ENCODE results near the gene RSU1.
"Not testable (repeated sequence)": the region's sequence is repeated elsewhere in the genome, so short reads cannot be mapped to it uniquely, and the experiment has no call there.

The RSU1 gene

DNA sequence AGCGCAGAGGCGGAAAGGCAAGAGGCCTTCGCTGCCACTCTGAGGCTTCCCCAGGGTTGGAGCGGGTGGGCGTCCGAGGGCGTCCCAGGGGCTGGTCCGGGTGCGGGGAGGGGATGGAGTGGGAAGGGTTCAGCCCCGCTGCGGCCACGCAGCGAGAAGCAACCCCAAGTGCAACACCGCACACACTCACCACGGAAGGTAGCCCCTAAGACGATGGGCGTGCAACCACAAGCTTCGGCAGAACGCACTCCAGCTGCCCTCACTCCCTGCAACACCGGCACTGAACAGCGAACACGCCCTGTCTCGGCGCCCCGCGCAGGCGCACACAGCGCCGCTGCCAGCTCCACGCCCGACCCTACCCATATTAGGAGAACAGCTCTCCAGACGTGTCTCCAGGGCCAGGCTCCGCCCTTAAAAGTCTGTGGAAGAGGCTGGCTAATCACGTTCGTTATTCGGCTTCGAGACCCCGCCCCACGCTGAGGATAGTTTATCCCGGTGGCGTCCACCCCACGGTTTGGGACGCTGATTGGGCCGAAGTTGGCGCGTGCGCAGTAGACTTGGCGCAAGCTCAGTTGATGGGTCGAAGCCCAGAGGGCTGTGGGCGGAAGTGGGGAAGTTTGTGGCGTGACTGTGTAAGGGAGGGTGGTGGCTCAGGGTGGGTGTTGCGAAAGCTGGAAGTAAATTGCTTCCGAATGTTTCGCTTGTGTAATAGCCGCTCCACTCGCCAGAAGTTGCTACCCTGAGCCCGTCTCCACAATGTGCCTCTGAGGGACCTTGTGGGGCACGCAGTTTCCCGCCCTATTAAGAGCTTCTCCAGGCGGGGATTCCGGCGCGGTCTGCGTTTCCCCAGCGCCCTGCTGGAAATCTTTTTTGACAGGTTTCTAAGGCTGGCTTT is at the start of gene RSU1:
TSS of gene RSU1 (minus strand) at position 300 of the 895 bp plus-strand sequence. CDS start 343 bp downstream, outside the sequence.
- DNase-seq, result peak; percentile 99 to 100

DNA sequence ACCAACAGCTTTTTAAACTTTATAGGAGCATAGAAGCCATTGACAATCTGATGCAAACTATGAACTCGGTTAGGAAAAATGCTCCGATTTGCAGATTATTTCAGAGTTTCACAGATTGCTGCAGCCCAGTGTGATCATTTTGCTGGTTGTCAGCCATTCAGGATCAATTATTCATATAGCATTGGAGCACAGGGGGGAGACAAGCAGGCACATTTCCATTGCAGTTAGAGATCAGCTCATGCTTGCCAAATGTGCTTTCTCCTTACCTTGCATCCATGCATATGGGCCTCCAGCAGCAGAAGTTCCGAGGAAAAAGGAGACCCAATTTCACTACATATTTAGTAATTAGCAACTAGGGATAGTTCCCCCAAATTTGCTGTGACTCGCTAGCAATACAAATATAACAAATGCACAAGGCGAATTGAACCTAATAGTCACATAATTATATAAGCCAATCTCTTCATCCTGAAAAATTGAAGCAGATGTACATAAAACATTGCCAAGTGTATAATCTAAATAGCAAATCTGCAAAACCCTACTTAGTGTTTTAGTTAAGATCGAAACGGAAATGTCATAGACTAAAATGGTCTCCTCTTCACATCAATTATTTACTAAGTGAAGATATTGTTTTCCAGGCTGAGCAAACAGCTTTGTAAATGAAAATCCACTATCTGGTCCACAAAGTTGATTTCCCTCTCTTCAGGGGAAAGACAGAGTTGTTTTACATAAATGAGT is 49.5 kb upstream of the RSU1 start:
- DNase-seq, result no peak

GRCh38 chr10:16865766-16866165 is 48.5 kb upstream of the RSU1 start:
- no peak for DNase-seq

DNA sequence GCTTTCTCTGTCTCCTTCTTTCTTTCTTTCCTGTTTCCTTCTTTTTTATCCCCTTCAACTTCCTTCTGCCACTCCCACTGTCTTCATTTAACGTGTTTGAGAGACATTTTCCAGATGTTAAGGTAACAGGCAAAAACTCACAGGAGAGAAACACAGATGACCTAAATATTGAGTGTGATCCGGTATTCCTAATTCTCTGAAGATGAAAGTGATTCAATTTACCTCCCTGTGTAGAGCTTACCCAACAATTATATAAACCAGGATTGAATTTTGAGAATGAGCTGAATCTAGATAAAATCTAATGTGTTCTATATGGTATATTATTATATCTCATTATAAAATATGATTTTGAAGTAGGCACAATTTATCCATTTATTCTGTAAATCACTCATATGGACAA is 46.5 kb upstream of the RSU1 start:
- no peak for DNase-seq

GRCh38 chr10:16857419-16857818 is 40.2 kb upstream of the RSU1 start:
- no peak for DNase-seq

GRCh38 chr10:16856567-16856966 is 39.3 kb upstream of the RSU1 start:
- DNase-seq, result no peak

DNA sequence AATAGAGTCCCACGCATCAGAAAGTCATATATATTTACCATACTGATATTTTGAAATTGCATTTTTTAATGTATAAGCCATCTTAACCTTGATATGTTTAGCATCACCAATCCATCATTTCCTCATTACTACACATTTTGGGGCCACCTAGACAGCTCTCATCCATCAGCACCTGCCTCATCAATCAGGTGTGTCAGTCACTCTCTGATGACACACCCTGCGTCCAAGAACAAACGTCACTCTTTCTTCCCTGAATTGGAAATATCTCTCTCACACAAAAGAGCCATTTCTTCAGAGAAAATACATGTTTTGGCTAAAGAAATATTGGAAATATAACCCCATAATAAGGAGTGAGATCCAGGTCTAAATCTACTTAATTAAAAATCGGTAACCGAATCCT is 38.9 kb upstream of the RSU1 start:
- DNase-seq, result no peak

DNA sequence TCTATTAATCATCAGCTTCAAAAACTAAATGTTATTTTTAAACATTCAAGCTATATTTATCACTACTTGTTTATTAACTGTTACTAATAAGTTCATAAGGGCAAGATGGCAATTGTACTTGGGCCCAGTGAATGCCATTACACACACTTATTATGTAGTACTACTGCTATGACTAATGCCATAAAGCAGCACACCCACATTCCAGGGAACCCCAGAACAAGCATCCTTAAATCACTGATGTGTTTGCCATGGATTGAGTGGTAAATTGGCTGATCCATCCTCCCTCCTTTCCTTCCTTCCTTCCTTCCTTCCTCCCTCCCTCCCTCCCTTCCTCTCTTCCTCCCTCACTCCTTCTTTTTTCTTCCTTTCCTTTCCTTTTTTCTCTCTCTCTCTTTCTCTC is 37.4 kb upstream of the RSU1 start:
- no peak for DNase-seq

DNA sequence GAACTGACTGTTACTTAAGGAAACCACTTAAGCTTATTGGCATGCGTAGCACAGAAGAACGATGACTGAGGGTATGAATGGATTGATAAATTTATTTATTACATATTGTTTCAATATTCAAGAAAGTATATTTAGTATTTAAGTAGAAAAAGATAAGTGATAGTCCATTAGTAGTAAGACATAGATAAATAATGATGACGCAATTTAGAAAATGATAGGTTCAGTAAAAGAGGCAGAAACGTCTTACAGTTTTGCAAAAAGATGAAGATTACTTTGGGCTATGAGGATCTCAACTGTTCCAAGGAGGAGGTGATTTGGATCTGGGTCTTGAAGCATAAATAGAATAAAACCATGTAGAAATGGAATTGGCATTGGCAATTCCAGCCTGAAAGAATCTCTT is 36.6 kb upstream of the RSU1 start:
- DNase-seq, result no peak

DNA sequence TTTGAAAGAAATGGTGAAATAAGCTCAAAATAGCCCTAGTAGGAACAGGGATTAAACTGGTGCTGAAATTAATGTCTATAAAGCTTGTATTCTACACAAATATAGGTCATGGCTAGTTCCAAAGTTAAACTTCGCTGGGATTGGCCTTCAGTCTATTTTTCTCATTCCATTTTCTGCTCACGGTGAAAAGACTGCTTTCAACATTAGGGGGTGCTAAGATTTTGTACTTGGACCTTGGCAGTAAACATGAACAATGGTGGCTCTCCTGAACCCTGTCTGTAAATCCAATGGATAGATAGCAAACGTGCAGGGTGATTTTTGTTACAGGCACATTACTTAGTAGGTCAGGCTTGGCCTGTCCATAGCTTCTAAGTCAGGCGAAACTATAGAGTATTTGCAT is 36.0 kb upstream of the RSU1 start:
- DNase-seq, result peak; percentile 22 to 45

DNA sequence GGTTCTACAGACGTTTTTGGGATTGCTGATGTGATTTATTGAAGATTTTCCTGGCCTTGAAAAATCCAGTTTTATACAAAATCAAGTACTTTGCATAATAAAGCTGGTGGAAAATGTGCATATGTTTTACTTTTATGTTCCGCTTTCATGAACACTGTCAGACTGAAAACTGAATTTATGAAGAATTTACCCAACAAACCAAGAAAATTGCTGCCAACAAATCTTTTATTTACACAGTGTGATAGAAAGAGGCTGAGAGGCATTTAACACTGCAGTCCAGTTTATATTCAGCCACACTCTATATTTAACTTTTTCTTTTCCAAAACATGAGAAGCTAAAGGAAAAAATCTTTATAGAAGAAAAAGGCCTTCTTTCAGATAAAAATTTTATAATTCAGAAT is 35.4 kb upstream of the RSU1 start:
- no peak for DNase-seq

DNA sequence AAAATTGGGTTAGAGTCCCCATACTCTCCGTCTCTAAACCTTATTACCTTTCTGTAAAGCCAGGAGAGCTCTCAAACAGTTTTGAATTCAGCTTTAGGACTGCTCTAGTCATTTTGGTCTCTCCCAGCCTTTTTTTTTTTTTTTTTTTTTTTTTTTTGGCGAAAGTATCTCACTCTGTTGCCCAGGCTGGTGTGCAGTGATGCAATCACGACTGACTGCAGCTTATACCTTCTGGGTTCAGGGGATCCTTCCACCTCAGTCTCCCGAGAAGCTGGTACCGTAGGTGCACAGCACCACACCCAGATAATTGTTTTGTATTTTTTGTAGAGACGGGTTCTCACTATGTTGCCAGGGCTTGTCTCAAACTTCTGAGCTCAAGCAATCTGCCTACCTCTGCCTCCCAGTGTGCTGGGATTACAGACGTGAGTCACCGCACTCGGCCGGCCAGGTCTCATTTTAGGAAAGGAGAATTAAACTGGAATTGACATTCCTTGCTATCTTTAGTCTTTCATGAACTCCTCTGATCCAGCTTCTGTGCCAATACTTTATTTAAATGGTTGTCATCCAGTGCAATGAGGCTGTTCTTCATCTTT is 31.4 kb upstream of the RSU1 start:
- DNase-seq, result no peak

DNA sequence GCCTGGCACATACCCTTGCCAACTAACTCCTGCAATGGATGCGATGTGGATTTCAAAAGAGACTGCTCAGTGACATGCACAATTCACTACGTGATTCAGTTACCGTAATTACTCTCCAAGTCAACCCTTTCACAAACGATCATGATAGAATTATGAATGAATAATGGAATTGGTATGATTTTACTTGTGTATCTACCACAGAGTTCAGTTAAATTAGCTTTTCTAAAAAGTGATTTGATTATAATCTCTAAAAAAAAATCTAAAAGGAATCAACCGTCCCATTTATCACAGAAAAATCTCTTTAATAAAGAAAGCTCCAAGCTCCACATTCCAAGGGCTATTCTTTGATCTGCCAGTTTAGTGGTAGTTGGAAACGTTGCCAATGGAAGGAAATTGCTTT is 30.4 kb upstream of the RSU1 start:
- no peak for DNase-seq

DNA sequence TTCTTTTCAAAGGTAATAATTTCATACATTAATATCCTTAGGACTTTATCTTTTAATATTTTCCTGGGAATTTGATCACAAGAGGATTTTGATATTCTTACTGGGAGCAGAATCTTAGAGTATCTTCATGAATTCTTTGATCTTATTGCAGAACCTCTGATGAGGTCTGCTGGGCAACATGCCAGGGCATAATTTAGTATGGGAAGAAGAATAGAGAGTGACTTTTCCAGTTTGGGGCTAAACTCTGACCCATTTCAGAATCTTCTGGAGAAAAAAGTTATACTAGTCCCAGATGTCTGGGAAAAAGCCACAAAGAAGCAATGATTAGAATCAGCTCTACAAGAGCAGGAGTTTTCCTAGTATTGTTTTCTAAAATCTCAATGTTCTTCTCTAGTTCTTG is 28.0 kb upstream of the RSU1 start:
- no peak for DNase-seq

GRCh38 chr10:16843252-16843870 is 26.1 kb upstream of the RSU1 start:
- peak; percentile 58 to 65 for DNase-seq

- DNase-seq, result no peak
Measured at GRCh38 chr10:16835228-16835627, 18.0 kb upstream of the RSU1 start.

GRCh38 chr10:16832351-16833080 is 15.3 kb upstream of the RSU1 start:
- no peak for DNase-seq

GRCh38 chr10:16828701-16829175 is 11.5 kb upstream of the RSU1 start:
- DNase-seq, result no peak

DNA sequence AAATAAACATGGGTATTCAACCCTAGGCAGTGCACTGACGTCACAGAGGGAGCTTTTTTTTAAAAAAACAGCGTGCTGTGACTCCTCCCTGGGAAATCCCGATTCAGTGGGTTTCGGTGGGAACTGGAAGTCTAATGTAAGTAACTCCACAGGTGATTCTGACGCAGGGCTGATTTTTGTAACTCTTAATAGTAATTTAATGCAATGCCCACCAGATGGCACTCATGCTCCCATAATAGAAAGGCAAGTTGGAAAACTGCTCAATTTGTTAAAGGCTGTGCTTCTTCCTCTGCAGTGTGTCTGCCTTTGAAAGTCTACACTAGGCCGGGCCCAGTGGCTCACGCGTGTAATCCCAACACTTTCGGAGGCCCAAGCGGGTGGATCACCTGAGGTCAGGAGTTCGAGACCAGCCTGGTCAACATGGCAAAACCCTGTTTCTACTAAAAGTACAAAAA is 10.9 kb upstream of the RSU1 start:
- DNase-seq, result peak; percentile 65 to 68

GRCh38 chr10:16827474-16827873 is 10.2 kb upstream of the RSU1 start:
- DNase-seq, result not testable (repeated sequence)

GRCh38 chr10:16822726-16823360 is 5.6 kb upstream of the RSU1 start:
- DNase-seq, result no peak

GRCh38 chr10:16822027-16822426 is 4.8 kb upstream of the RSU1 start:
- no peak for DNase-seq
